Astrocyte of the spinal cord (primary cell): ENCODE measurements around the gene CDK3.

Experiments
- DNase-seq: peaks from one replicate; pipeline ENCODE4 v3.0.0; 2011; ENCODE audit warnings: low read depth, low spot score
- H3K4me3 ChIP-seq: 2 replicates; pipeline ENCODE4 v1.5.1; 2011; ENCODE audit warnings: low read depth, mild to moderate bottlenecking, low read length, moderate library complexity
- CTCF ChIP-seq: IDR thresholded peaks from 2 replicates; pipeline ENCODE4 v1.5.1; 2012; ENCODE audit warnings: low read depth, mild to moderate bottlenecking, low read length, inconsistent platforms
- in situ Hi-C: cut with HindIII; loops from 2 replicates; pipeline ENCODE4 v1.10.0; 2017; ENCODE audit warnings: low sequenced_read_pairs

The CDK3 gene

DNA sequence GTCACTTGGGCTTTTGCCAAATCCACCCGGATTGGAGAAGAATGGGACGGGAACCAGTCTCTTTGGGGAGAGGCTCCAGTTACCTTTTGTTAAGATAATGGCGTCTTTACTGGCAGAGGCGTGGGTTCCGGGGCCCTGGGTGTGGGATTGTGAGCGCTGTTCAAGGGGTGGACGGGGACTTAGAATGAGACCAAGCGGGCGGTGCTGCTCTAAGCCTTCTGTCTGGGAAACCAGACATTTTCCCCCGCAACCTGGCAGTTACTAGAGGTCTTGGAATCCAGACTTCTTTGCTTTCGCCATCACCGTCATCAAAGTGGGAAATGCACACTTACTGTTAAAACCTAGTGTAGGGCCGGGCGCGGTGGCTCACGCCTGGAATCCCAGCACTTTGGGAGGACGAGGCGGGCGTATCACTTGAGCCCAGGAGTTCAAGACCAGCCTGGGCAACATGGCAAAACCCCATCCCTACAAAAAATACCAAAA lies 20.9 kb upstream of the CDK3 start:
- TF ChIP-seq CTCF, result no peak
- in situ Hi-C loops, result no loop called here
- H3K4me3 ChIP-seq, result peak overlapping the region; percentile 82
- DNase-seq, result no peak

- no peak for TF ChIP-seq CTCF
- in situ Hi-C loops, result no loop called here
- peak overlapping the region; percentile 82 for H3K4me3 ChIP-seq
- no peak for DNase-seq
Observed at GRCh38 chr17:75980188-75981018, 20.3 kb upstream of the CDK3 start.

GRCh38 chr17:75981019-75981615 lies 19.5 kb upstream of the CDK3 start:
- DNase-seq, result no peak
- in situ Hi-C loops, result no loop called here
- TF ChIP-seq CTCF, result no peak
- H3K4me3 ChIP-seq, result no peak overlapping the region

DNA sequence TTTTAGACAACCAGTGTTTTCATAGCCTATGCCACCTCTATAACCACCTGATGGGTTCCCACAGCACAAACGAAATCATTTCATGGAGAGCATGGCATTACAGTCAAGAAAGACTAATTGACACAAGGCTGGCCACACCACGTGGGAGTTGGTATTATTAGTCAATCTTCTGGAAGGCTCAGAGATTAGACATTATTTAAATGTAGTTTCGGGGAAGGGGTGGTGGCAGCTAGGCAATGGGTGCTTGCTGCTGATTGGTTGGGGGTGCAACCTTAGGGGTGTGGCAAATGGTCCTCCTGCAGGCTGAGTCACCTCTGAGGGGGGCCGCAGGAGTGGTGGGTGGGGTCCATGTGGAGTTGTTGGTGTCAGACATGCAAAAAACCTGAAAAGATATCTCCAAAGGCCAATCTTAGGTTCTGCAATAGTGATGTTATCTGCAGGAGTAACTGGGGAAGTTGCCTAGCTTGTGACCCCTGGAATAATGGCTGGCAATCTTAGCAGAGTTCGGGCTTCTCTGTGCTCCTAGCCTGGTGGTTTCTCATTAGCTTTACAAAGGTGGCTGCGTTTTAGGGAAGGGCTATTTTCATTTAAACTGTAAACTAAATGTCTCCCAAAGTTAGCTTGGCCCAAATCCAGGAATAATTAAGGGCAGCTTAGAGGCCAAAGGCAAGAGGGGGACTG lies 17.0 kb upstream of the CDK3 start:
- no peak overlapping the region for H3K4me3 ChIP-seq
- no peak for TF ChIP-seq CTCF
- no peak for DNase-seq
- in situ Hi-C loops, result no loop called here

DNA sequence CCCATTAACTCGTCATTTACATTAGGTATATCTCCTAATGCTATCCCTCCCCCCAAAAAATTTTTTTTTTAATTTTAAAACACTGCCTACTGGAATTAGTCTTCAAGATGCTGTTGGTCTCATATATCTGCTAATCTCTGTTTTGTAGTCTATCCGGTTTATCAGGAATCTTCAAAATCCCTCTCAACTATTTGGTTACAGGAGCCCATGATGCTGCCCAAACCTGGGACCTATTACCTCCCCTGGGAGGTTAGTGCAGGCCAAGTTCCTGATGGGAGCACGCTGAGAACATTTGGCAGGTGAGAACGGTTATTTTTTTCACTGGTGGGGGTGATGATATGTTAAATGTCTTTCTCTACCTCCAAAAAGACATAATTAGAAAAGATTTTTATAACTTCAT lies 14.7 kb upstream of the CDK3 start:
- no peak overlapping the region for H3K4me3 ChIP-seq
- no peak for DNase-seq
- in situ Hi-C loops, result no loop called here
- no peak for TF ChIP-seq CTCF

GRCh38 chr17:75987041-75987440 lies 13.6 kb upstream of the CDK3 start:
- TF ChIP-seq CTCF, result no peak
- no peak for DNase-seq
- no peak overlapping the region for H3K4me3 ChIP-seq
- in situ Hi-C loops, result no loop called here
